BLaER1 (cell line): ENCODE measurements around the gene PTPRM.

ENCODE experiments used
- H3K27ac ChIP-seq: shearing (Covaris generic); formaldehyde crosslinking; 2 replicates; pipeline ENCODE4 v1.8.1; 2022
- H3K27me3 ChIP-seq: shearing (Covaris generic); formaldehyde crosslinking; 2 replicates; pipeline ENCODE4 v1.8.1; 2022
- H3K36me3 ChIP-seq: shearing (Covaris generic); formaldehyde crosslinking; 2 replicates; pipeline ENCODE4 v1.8.1; 2022
- H3K4me1 ChIP-seq: shearing (Covaris generic); formaldehyde crosslinking; 2 replicates; pipeline ENCODE4 v1.8.1; 2022
- H3K4me2 ChIP-seq: shearing (Covaris generic); formaldehyde crosslinking; 2 replicates; pipeline ENCODE4 v1.8.1; 2022
- H3K4me3 ChIP-seq: shearing (Covaris generic); formaldehyde crosslinking; 2 replicates; pipeline ENCODE4 v1.8.1; 2022
- H3K9ac ChIP-seq: shearing (Covaris generic); formaldehyde crosslinking; 2 replicates; pipeline ENCODE4 v1.8.1; 2022
- H3K9me3 ChIP-seq: shearing (Covaris generic); formaldehyde crosslinking; 2 replicates; pipeline ENCODE4 v1.8.1; 2022
- H4K20me1 ChIP-seq: shearing (Covaris generic); formaldehyde crosslinking; 2 replicates; pipeline ENCODE4 v1.8.1; 2022
- Cebpa-rat ChIP-seq: shearing (Covaris generic); IDR thresholded peaks from 2 replicates; pipeline ENCODE4 v1.8.1; 2022

The PTPRM gene

DNA sequence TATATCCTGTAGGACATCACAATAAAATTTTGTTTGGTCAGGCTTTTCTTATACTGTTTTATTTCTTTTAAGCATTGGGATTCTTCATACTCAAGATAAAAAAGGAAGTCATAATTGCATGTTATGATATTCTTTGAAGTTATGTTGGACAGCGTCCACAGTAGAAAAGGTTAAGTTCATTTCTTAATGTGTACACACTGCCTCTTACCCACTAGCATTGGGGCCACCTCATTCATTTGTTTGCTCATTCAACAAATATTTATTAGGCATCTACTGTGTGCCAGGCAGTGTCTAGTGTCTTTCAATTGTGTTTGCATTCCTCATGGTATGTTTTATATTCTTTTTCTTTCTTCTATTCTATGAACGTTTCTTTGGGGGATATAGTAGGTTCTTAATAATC is 70.2 kb downstream of the PTPRM start:
- Histone ChIP-seq H3K9me3 (no peaks in the 10 kb centered on the region), H3K27ac (no peak overlapping the region), H3K36me3 (no peaks in the 10 kb centered on the region), H3K27me3 (no peaks in the 10 kb centered on the region), H3K9ac (no peak overlapping the region), H3K4me1 (no peaks in the 10 kb centered on the region), H3K4me2 (no peak overlapping the region), H4K20me1 (no peaks in the 10 kb centered on the region), H3K4me3 (no peak overlapping the region)
- no peak for TF ChIP-seq Cebpa-rat

- no peak for TF ChIP-seq Cebpa-rat
- Histone ChIP-seq H3K4me3 (no peak overlapping the region), H3K9ac (no peak overlapping the region), H3K36me3 (no peaks in the 10 kb centered on the region), H3K4me2 (no peak overlapping the region), H3K9me3 (no peaks in the 10 kb centered on the region), H3K4me1 (no peaks in the 10 kb centered on the region), H4K20me1 (no peaks in the 10 kb centered on the region), H3K27me3 (no peaks in the 10 kb centered on the region), H3K27ac (no peak overlapping the region)
Observed at GRCh38 chr18:7638321-7638720, 71.2 kb downstream of the PTPRM start.

- Histone ChIP-seq H3K4me2 (no peak overlapping the region), H3K4me3 (no peak overlapping the region), H3K27ac (no peak overlapping the region), H3K27me3 (no peaks in the 10 kb centered on the region), H4K20me1 (no peaks in the 10 kb centered on the region), H3K9me3 (no peaks in the 10 kb centered on the region), H3K4me1 (no peaks in the 10 kb centered on the region), H3K9ac (no peak overlapping the region), H3K36me3 (no peaks in the 10 kb centered on the region)
- TF ChIP-seq Cebpa-rat, result no peak
Observed at GRCh38 chr18:7641813-7642212, 74.7 kb downstream of the PTPRM start.

DNA sequence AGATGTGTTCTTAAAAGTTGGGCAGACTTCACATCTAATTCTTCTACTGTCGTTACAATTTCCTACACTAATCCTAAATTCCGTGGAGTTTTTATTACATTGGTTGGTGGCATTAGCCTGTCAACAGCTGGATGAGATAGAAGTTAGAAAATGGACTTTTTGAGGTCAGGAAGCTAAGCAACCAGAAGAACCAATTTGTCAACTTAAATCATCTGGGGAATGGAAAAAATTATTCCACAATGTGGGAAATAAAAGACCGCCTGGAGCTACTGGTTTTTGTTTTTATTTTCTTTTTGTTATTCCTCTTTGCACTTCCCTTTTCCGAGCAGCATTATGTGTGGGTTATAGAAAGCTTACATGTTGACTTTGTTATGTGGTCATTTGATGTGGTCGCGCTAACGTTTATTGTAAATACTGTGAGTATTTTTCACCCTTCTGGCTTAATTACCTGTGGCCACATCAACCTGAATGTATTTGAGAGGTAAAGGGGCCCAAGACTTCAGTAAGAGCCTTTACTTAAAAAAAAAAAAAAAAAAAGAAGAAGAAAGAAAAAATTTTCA is 75.3 kb downstream of the PTPRM start:
- Histone ChIP-seq H3K27ac (no peak overlapping the region), H3K4me2 (no peak overlapping the region), H4K20me1 (no peaks in the 10 kb centered on the region), H3K9me3 (no peaks in the 10 kb centered on the region), H3K4me3 (no peak overlapping the region), H3K4me1 (no peaks in the 10 kb centered on the region), H3K27me3 (no peaks in the 10 kb centered on the region), H3K9ac (no peak overlapping the region), H3K36me3 (no peaks in the 10 kb centered on the region)
- TF ChIP-seq Cebpa-rat, result no peak

GRCh38 chr18:7645756-7646155 is 78.6 kb downstream of the PTPRM start:
- Histone ChIP-seq H3K9ac (no peak overlapping the region), H4K20me1 (no peaks in the 10 kb centered on the region), H3K4me2 (no peak overlapping the region), H3K9me3 (peaks cover 18% of the 10 kb centered on the region; the same call in 1 of the 2 replicates), H3K4me1 (no peaks in the 10 kb centered on the region), H3K27ac (no peak overlapping the region), H3K36me3 (no peaks in the 10 kb centered on the region), H3K27me3 (no peaks in the 10 kb centered on the region), H3K4me3 (no peak overlapping the region)
- no peak for TF ChIP-seq Cebpa-rat

DNA sequence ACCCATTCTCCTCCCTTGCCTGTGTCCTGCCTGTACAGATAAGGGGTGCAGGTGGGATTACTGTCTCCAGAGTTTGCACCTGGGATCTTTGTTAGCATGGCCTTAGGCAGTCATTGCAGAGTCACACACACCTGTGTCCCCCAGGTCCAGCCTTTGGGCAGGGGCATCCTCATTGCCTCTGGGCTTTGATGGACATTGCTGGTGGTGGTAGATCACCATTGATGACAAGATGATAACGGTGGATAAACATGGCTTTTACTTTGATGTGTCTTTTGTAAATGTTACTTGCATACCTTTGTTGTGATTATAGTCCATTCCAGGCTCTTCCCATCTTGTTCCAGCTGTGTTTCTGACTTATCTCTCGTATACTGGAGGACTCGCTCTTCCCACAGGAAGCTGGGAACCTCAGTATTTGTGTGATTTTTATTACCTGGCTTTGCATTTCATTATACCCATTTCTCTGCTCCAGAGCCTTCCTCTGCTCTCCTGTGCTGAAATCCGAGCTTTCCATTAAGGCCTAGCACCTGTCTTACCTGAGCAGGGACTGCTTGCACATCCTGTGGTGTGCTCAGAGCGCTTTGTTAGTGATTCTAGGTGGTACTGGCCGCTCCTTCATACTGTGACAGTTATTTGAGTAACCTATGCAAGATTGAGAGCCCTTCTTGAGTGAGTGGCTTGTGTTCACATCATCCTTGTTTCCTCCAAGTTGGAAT is 79.2 kb downstream of the PTPRM start:
- Histone ChIP-seq H3K9me3 (peaks cover 21% of the 10 kb centered on the region; the same call in 1 of the 2 replicates), H3K4me3 (no peak overlapping the region), H3K36me3 (no peaks in the 10 kb centered on the region), H3K27ac (no peak overlapping the region), H3K27me3 (no peaks in the 10 kb centered on the region), H3K4me1 (no peaks in the 10 kb centered on the region), H3K9ac (no peak overlapping the region), H4K20me1 (no peaks in the 10 kb centered on the region), H3K4me2 (no peak overlapping the region)
- TF ChIP-seq Cebpa-rat, result no peak

- Histone ChIP-seq H3K9ac (no peak overlapping the region), H3K9me3 (peaks cover 21% of the 10 kb centered on the region; the same call in 1 of the 2 replicates), H3K4me1 (no peaks in the 10 kb centered on the region), H3K4me3 (no peak overlapping the region), H3K36me3 (no peaks in the 10 kb centered on the region), H3K4me2 (no peak overlapping the region), H4K20me1 (no peaks in the 10 kb centered on the region), H3K27ac (no peak overlapping the region), H3K27me3 (no peaks in the 10 kb centered on the region)
- TF ChIP-seq Cebpa-rat, result no peak
Observed at GRCh38 chr18:7647500-7647899, 80.4 kb downstream of the PTPRM start.

- no peak overlapping the region for H3K27ac ChIP-seq
- H3K36me3 ChIP-seq, result no peaks in the 10 kb centered on the region
- no peak overlapping the region for H3K4me3 ChIP-seq
- H3K9me3 ChIP-seq, result no peaks in the 10 kb centered on the region
- H4K20me1 ChIP-seq, result no peaks in the 10 kb centered on the region
- no peak overlapping the region for H3K4me2 ChIP-seq
- TF ChIP-seq Cebpa-rat, result no peak
- H3K9ac ChIP-seq, result no peak overlapping the region
- H3K4me1 ChIP-seq, result no peaks in the 10 kb centered on the region
- no peaks in the 10 kb centered on the region for H3K27me3 ChIP-seq
Observed at GRCh38 chr18:7657050-7657449, 89.9 kb downstream of the PTPRM start.

DNA sequence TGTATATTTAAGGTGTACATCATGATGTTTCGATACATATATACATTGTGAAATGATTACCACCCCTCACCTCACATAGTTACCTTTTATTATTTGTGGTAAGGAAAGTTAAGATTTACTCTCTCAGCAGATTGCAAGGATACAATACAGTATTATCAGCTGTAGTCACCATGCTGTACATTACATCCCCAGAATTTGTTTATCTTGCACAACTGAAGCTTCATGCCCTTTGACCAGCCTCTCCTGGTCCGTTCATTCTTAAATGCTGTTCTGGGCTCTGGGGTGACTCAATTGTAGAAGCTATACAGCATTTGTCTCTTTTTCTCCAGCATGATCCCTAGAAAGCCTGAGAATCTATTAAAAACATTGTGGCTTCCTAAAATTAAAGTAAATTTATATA is 90.8 kb downstream of the PTPRM start:
- Histone ChIP-seq H3K4me2 (no peak overlapping the region), H3K36me3 (no peaks in the 10 kb centered on the region), H3K27ac (no peak overlapping the region), H3K9ac (no peak overlapping the region), H4K20me1 (no peaks in the 10 kb centered on the region), H3K4me1 (no peaks in the 10 kb centered on the region), H3K4me3 (no peak overlapping the region), H3K27me3 (no peaks in the 10 kb centered on the region), H3K9me3 (no peaks in the 10 kb centered on the region)
- TF ChIP-seq Cebpa-rat, result no peak

- Histone ChIP-seq H3K27ac (no peak overlapping the region), H3K9me3 (no peaks in the 10 kb centered on the region), H3K27me3 (no peaks in the 10 kb centered on the region), H3K9ac (no peak overlapping the region), H3K4me3 (no peak overlapping the region), H3K36me3 (no peaks in the 10 kb centered on the region), H3K4me2 (no peak overlapping the region), H3K4me1 (no peaks in the 10 kb centered on the region), H4K20me1 (no peaks in the 10 kb centered on the region)
- no peak for TF ChIP-seq Cebpa-rat
Observed at GRCh38 chr18:7658701-7659100, 91.6 kb downstream of the PTPRM start.
